ENCODE data around the gene SDK1.
"Not testable (repeated sequence)": the region's sequence is repeated elsewhere in the genome, so short reads cannot be mapped to it uniquely, and the experiment has no call there.

SDK1 gene

DNA sequence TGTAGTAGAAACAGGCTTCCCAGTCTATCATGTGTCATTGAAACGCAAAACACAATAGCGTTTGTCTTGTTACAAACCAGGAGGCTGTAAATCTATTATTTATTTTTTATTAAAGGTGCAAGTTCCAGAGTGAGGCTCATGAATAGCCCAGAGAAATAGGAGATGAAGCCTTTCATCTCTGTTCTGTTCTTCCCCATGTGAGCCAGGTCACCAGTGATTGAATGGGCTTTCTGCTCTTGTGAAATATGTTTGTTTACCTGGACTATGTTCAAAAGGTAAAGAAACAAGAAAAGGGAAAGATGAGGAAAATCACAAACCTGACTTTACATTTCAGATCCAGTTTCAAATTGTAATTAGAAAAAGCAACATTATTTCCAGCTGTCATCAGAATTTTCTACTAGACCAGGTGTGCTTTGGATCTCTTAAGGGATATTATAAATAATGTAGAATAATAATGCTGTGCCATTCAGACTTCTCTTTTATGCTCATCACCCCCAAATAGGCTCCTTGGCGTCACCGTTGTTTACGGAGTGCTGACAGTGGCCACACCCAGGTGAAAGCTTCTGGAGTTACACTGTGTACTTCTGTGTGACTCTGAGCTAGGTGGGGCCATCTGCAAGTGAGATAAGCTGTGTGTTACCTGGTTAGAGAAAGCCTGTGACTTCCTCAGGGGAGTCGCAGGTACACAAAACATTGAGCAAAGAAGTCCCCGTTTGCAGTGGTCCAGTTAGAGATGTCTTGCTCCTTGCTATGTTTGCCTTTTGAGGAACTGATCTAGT, 274.9 kb downstream of the SDK1 start:
- Histone ChIP-seq H3K36me3 (ENCODE audit: control insufficient read depth, insufficient read depth, low read length) (no peaks in the 10 kb centered on the region), H3K4me3 (ENCODE audit: low read depth, low read length) (no peak overlapping the region), H2AFZ (no peak overlapping the region), H3K27ac (no peak overlapping the region), H3K27me3 (ENCODE audit: control insufficient read depth, insufficient read depth, low read length) (no peaks in the 10 kb centered on the region), H3K9ac (no peak overlapping the region), H3K79me2 (no peaks in the 10 kb centered on the region), H3K4me2 (ENCODE audit: low read length) (no peak overlapping the region), H3K4me1 (no peaks in the 10 kb centered on the region), H3K9me3 (ENCODE audit: control insufficient read depth, low read length) (no peaks in the 10 kb centered on the region)
- TF ChIP-seq, protein P1, sequence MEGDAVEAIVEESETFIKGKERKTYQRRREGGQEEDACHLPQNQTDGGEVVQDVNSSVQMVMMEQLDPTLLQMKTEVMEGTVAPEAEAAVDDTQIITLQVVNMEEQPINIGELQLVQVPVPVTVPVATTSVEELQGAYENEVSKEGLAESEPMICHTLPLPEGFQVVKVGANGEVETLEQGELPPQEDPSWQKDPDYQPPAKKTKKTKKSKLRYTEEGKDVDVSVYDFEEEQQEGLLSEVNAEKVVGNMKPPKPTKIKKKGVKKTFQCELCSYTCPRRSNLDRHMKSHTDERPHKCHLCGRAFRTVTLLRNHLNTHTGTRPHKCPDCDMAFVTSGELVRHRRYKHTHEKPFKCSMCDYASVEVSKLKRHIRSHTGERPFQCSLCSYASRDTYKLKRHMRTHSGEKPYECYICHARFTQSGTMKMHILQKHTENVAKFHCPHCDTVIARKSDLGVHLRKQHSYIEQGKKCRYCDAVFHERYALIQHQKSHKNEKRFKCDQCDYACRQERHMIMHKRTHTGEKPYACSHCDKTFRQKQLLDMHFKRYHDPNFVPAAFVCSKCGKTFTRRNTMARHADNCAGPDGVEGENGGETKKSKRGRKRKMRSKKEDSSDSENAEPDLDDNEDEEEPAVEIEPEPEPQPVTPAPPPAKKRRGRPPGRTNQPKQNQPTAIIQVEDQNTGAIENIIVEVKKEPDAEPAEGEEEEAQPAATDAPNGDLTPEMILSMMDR (IDR thresholded peaks at IDR 0.05), result no peak

DNA sequence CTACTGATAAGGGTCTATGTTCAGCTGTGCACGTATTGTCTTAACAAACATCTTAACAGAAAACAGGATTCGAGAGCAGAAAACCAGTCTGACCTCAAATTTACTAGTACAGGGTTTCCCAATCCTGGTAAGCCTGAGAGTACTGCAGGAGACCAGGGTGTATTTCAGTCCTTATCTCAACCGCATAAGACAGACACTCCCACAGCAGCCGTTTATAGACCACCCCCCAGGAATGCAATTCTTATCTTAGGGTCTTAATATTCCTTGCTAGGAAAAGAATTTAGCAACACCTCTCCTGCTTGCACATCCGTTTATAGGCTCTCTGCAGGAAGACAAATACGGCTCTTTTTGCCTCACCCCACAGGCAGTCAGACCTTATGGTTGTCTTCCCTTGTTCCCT, 277.3 kb downstream of the SDK1 start:
- Histone ChIP-seq H3K27ac (no peak overlapping the region), H3K36me3 (ENCODE audit: control insufficient read depth, insufficient read depth, low read length) (no peaks in the 10 kb centered on the region), H3K4me3 (ENCODE audit: low read depth, low read length) (no peak overlapping the region), H3K79me2 (no peaks in the 10 kb centered on the region), H3K9ac (no peak overlapping the region), H3K4me1 (no peaks in the 10 kb centered on the region), H3K27me3 (ENCODE audit: control insufficient read depth, insufficient read depth, low read length) (no peaks in the 10 kb centered on the region), H2AFZ (no peak overlapping the region), H3K4me2 (ENCODE audit: low read length) (no peak overlapping the region), H3K9me3 (ENCODE audit: control insufficient read depth, low read length) (no peaks in the 10 kb centered on the region)
- TF ChIP-seq, protein P1 (IDR thresholded peaks at IDR 0.05), result no peak

DNA sequence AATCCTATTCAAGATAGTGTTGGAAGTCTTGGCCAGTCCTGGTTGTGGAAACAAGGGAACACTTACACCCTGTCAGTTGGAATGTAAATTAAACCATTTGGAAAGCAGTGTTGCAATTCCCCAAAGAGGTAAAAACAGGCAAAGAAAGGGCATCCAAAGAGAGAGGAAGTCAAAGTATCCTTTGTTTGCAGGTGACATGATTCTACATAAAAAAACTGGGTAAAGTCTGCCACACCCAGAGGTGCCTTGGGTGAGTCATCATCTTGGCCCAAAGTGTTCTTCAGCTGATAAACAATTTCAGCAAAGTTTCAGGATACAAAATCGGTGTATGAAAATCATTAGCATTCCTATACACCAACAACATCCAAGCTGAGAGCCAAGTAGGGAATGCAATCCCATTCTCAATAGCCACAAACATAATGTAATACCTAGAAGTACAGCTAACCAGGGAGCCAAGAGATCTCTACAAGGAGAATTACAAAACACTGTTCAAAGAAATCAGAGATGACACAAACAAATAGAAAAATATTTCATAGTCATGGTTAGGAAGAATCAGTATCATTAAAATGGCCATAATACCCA, 278.7 kb downstream of the SDK1 start:
- H2AFZ ChIP-seq, result no peak overlapping the region
- no peaks in the 10 kb centered on the region for H3K4me1 ChIP-seq
- no peaks in the 10 kb centered on the region for H3K79me2 ChIP-seq

DNA sequence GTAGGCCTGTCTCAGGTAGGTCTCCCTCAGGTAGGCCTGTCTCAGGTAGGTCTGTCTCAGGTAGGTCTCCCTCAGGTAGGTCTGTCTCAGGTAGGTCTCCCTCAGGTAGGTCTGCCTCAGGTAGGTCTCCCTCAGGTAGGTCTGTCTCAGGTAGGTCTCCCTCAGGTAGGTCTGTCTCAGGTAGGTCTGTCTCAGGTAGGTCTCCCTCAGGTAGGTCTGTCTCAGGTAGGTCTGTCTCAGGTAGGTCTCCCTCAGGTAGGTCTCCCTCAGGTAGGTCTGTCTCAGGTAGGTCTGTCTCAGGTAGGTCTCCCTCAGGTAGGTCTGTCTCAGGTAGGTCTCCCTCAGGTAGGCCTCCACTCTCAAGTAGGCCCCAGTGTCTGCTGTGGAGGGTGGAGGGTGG, 281.1 kb downstream of the SDK1 start:
- not testable (repeated sequence) for H3K27ac ChIP-seq; H3K79me2 ChIP-seq; H3K4me3 ChIP-seq (ENCODE audit: low read depth, low read length); H3K36me3 ChIP-seq (ENCODE audit: control insufficient read depth, insufficient read depth, low read length); H3K9me3 ChIP-seq (ENCODE audit: control insufficient read depth, low read length); H3K4me1 ChIP-seq; H3K27me3 ChIP-seq (ENCODE audit: control insufficient read depth, insufficient read depth, low read length); H3K9ac ChIP-seq; H3K4me2 ChIP-seq (ENCODE audit: low read length); H2AFZ ChIP-seq

More for the DNA sequence above, 278.7 kb downstream of the SDK1 start:
- no peak overlapping the region for H3K4me3 ChIP-seq (ENCODE audit: low read depth, low read length)
- no peaks in the 10 kb centered on the region for H3K36me3 ChIP-seq (ENCODE audit: control insufficient read depth, insufficient read depth, low read length)
- H3K9ac ChIP-seq, result no peak overlapping the region
- no peak overlapping the region for H3K27ac ChIP-seq
- H3K4me2 ChIP-seq (ENCODE audit: low read length), result no peak overlapping the region
- TF ChIP-seq, protein P1 (IDR thresholded peaks at IDR 0.05), result no peak
- no peaks in the 10 kb centered on the region for H3K27me3 ChIP-seq (ENCODE audit: control insufficient read depth, insufficient read depth, low read length)
- no peaks in the 10 kb centered on the region for H3K9me3 ChIP-seq (ENCODE audit: control insufficient read depth, low read length)

DNA sequence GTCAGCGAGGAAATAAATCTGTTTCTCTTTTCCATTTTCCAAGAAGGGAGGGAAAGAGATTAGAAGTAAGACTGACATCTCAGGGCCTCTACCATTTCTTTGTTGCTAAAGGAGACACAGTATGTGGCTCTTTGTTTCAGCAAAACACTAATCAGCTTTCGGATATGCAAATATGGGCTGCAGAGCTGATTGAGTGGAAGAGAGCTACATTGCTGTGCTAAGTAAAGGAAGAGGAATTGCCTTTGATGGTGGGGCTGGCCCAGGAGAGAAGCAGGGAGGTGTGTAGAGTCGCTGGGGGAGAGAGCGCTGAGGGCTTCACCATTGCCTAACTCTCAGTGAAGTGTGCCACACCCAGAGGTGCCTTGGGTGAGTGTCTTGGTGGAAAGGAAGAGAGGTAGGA, 284.8 kb downstream of the SDK1 start:
- H3K36me3 ChIP-seq (ENCODE audit: control insufficient read depth, insufficient read depth, low read length), result no peaks in the 10 kb centered on the region
- no peaks in the 10 kb centered on the region for H3K4me1 ChIP-seq
- TF ChIP-seq, protein P1 (IDR thresholded peaks at IDR 0.05), result no peak
- H3K27ac ChIP-seq, result no peak overlapping the region
- H3K9me3 ChIP-seq (ENCODE audit: control insufficient read depth, low read length), result no peaks in the 10 kb centered on the region
- H2AFZ ChIP-seq, result no peak overlapping the region
- no peak overlapping the region for H3K9ac ChIP-seq
- H3K79me2 ChIP-seq, result no peaks in the 10 kb centered on the region
- no peak overlapping the region for H3K4me3 ChIP-seq (ENCODE audit: low read depth, low read length)
- no peak overlapping the region for H3K4me2 ChIP-seq (ENCODE audit: low read length)
- H3K27me3 ChIP-seq (ENCODE audit: control insufficient read depth, insufficient read depth, low read length), result no peaks in the 10 kb centered on the region

Measured in parathyroid adenoma (tissue), 2 donors.